Left forelimb (tissue), 1 donor: ENCODE measurements around the gene AMBP.

Experiments used
- DNase-seq: peaks from one replicate; pipeline ENCODE4 v3.0.0-alpha.2; 2018; ENCODE audit warnings: low spot score

Gene AMBP

GRCh38 chr9:114112778-114113584 lies 34.9 kb upstream of the AMBP start:
- DNase-seq = no peak

- DNase-seq = no peak
These were observed 34.2 kb upstream of the AMBP start for GRCh38 chr9:114112325-114112724.

- no peak for DNase-seq
These were observed 32.1 kb upstream of the AMBP start for GRCh38 chr9:114110180-114110579.

- DNase-seq = no peak
These were observed 31.0 kb upstream of the AMBP start for GRCh38 chr9:114109124-114109523.

- peak; percentile 86 for DNase-seq
These were observed 30.1 kb upstream of the AMBP start for GRCh38 chr9:114108016-114108833.

- no peak for DNase-seq
These were observed 29.3 kb upstream of the AMBP start for GRCh38 chr9:114107286-114108001.

GRCh38 chr9:114105236-114105635 lies 27.1 kb upstream of the AMBP start:
- no peak for DNase-seq

- no peak for DNase-seq
These were observed 24.4 kb upstream of the AMBP start for GRCh38 chr9:114102484-114102883.

- DNase-seq = no peak
These were observed 22.4 kb upstream of the AMBP start for GRCh38 chr9:114100536-114100935.

- DNase-seq = no peak
These were observed 21.7 kb upstream of the AMBP start for GRCh38 chr9:114099669-114100270.

- no peak for DNase-seq
These were observed 21.0 kb upstream of the AMBP start, which contains the start of gene KIF12 for GRCh38 chr9:114098936-114099668. TSS of gene KIF12 (minus strand) at chr9:114099292. CDS start at chr9:114099276, 16 bp downstream.

- DNase-seq = no peak
These were observed 20.2 kb upstream of the AMBP start for GRCh38 chr9:114098021-114098935.

- no peak for DNase-seq
These were observed 19.5 kb upstream of the AMBP start for GRCh38 chr9:114097613-114098020.

GRCh38 chr9:114096866-114097612 lies 18.9 kb upstream of the AMBP start:
- DNase-seq = no peak

- no peak for DNase-seq
These were observed 18.0 kb upstream of the AMBP start for GRCh38 chr9:114096041-114096511.

- DNase-seq = no peak
These were observed 16.9 kb upstream of the AMBP start for GRCh38 chr9:114094971-114095370.

- peak; percentile 57 for DNase-seq
These were observed 15.8 kb upstream of the AMBP start for GRCh38 chr9:114093761-114094505.

GRCh38 chr9:114093031-114093471 lies 15.0 kb upstream of the AMBP start:
- DNase-seq = peak; percentile 42
